ENCODE data around the gene FHL3. TPM values are rescaled to one million over a fixed set of nuclear protein-coding genes. Genes with fewer than 3 reads are reported as not detected.
"Not testable (repeated sequence)": the region's sequence is repeated elsewhere in the genome, so short reads cannot be mapped to it uniquely, and the experiment has no call there.

FHL3 gene
- total and polyA plus RNA-seq, 4 donors: 29.9 to 67.9 (median 48.2) TPM

GRCh38 chr1:38037221-38037939 lies 32.1 kb upstream of the FHL3 start:
- Histone ChIP-seq H3K4me3 (ENCODE audit: low read length in 2 of 2) (no peak overlapping the region), H3K27me3 (ENCODE audit: control insufficient read depth in 1 of 2, insufficient read depth in 2 of 2, low read length in 1 of 2) (no peaks in the 10 kb centered on the region), H3K36me3 (ENCODE audit: control insufficient read depth in 1 of 2, insufficient read depth in 2 of 2, low read length in 1 of 2) (no peaks in the 10 kb centered on the region), H3K27ac (ENCODE audit: low read depth in 1 of 2, low read length in 2 of 2) (no peak overlapping the region), H3K4me1 (ENCODE audit: control insufficient read depth in 1 of 2, insufficient read depth in 2 of 2, low read length in 2 of 2) (no peaks in the 10 kb centered on the region), H3K9me3 (ENCODE audit: control insufficient read depth, low read length) (no peaks in the 10 kb centered on the region)
- DNase-seq (no peak), ATAC-seq (ENCODE audit: low FRiP score) (no peak)
- intact Hi-C loops (cut with DNase I): no loop called here
- 69 to 71% methylated on average over 5 of the region's 5 CpGs for WGBS, 2 donors

DNA sequence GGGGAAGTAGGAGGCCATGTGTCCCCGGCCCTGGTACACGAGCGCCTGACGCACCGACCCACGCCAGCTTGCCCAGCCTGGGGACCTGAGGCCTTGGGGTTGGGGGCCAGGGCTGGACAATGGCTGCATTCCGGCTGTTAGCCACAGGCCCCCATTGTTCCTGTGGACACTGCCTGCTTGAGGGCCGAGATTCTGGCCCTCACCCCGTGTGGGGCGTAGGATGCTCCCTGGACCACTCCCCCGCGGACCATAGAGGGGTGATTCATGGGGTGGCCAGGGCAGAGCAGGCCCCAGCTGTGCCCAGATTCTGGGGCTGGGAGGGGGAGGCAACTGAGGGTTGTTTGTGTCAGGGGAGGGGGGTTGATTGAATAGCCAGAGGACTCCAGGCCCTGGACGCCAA lies 29.6 kb upstream of the FHL3 start:
- ATAC-seq (ENCODE audit: low FRiP score): peak; percentile 16
- H3K9me3 ChIP-seq (ENCODE audit: control insufficient read depth, low read length): no peaks in the 10 kb centered on the region
- H3K4me1 ChIP-seq (ENCODE audit: control insufficient read depth in 1 of 2, insufficient read depth in 2 of 2, low read length in 2 of 2): no peaks in the 10 kb centered on the region
- DNase-seq: no peak
- H3K27ac ChIP-seq (ENCODE audit: low read depth in 1 of 2, low read length in 2 of 2): no peak overlapping the region
- H3K36me3 ChIP-seq (ENCODE audit: control insufficient read depth in 1 of 2, insufficient read depth in 2 of 2, low read length in 1 of 2): no peaks in the 10 kb centered on the region
- H3K27me3 ChIP-seq (ENCODE audit: control insufficient read depth in 1 of 2, insufficient read depth in 2 of 2, low read length in 1 of 2): no peaks in the 10 kb centered on the region
- intact Hi-C loops (cut with DNase I): no loop called here
- no peak overlapping the region for H3K4me3 ChIP-seq (ENCODE audit: low read length in 2 of 2)
- 94% methylated on average over 13 of the region's 13 CpGs for WGBS, 2 donors

GRCh38 chr1:38032992-38033391 lies 27.7 kb upstream of the FHL3 start:
- H3K27me3 ChIP-seq (ENCODE audit: control insufficient read depth in 1 of 2, insufficient read depth in 2 of 2, low read length in 1 of 2); ATAC-seq (ENCODE audit: low FRiP score); DNase-seq; intact Hi-C loops (cut with DNase I); H3K4me3 ChIP-seq (ENCODE audit: low read length in 2 of 2); H3K4me1 ChIP-seq (ENCODE audit: control insufficient read depth in 1 of 2, insufficient read depth in 2 of 2, low read length in 2 of 2); H3K9me3 ChIP-seq (ENCODE audit: control insufficient read depth, low read length); H3K27ac ChIP-seq (ENCODE audit: low read depth in 1 of 2, low read length in 2 of 2); H3K36me3 ChIP-seq (ENCODE audit: control insufficient read depth in 1 of 2, insufficient read depth in 2 of 2, low read length in 1 of 2): not testable (repeated sequence)
- WGBS, 2 donors: 91 to 92% methylated on average over 2 of the region's 2 CpGs

DNA sequence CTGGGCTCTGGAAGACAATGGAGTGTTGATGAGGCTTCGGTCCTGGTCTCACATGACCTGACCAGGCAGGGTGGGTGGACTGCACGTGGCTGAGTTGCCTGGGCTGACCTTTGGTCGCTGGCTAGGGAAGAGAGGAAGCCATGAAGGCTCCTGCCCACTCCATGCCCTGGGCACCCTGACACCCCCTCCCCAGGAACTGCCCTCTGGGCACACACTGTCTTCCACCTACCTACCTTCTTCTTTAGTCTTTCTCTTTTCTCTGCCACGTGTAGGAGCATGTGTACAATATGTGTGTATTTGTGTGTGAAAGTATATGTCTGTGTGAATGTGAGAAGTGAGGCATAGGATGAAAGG lies 26.2 kb upstream of the FHL3 start:
- WGBS, 2 donors: 65 to 74% methylated on average over 4 of the region's 4 CpGs
- no peaks in the 10 kb centered on the region for H3K27me3 ChIP-seq (ENCODE audit: control insufficient read depth in 1 of 2, insufficient read depth in 2 of 2, low read length in 1 of 2)
- H3K27ac ChIP-seq (ENCODE audit: low read depth in 1 of 2, low read length in 2 of 2): no peak overlapping the region
- no peaks in the 10 kb centered on the region for H3K36me3 ChIP-seq (ENCODE audit: control insufficient read depth in 1 of 2, insufficient read depth in 2 of 2, low read length in 1 of 2)
- no peak overlapping the region for H3K4me3 ChIP-seq (ENCODE audit: low read length in 2 of 2)
- H3K4me1 ChIP-seq (ENCODE audit: control insufficient read depth in 1 of 2, insufficient read depth in 2 of 2, low read length in 2 of 2): no peaks in the 10 kb centered on the region
- no peaks in the 10 kb centered on the region for H3K9me3 ChIP-seq (ENCODE audit: control insufficient read depth, low read length)
- DNase-seq (no peak), ATAC-seq (ENCODE audit: low FRiP score) (no peak)
- intact Hi-C loops (cut with DNase I): no loop called here

- Histone ChIP-seq H3K4me1 (ENCODE audit: control insufficient read depth in 1 of 2, insufficient read depth in 2 of 2, low read length in 2 of 2) (no peaks in the 10 kb centered on the region), H3K36me3 (ENCODE audit: control insufficient read depth in 1 of 2, insufficient read depth in 2 of 2, low read length in 1 of 2) (no peaks in the 10 kb centered on the region), H3K9me3 (ENCODE audit: control insufficient read depth, low read length) (no peaks in the 10 kb centered on the region), H3K4me3 (ENCODE audit: low read length in 2 of 2) (no peak overlapping the region), H3K27me3 (ENCODE audit: control insufficient read depth in 1 of 2, insufficient read depth in 2 of 2, low read length in 1 of 2) (no peaks in the 10 kb centered on the region), H3K27ac (ENCODE audit: low read depth in 1 of 2, low read length in 2 of 2) (no peak overlapping the region)
- ATAC-seq (ENCODE audit: low FRiP score) (no peak), DNase-seq (no peak)
- intact Hi-C loops (cut with DNase I): no loop called here
- WGBS, 2 donors: 79 to 82% methylated on average over 17 of the region's 17 CpGs
Measured at GRCh38 chr1:38030596-38031512, 25.5 kb upstream of the FHL3 start.

DNA sequence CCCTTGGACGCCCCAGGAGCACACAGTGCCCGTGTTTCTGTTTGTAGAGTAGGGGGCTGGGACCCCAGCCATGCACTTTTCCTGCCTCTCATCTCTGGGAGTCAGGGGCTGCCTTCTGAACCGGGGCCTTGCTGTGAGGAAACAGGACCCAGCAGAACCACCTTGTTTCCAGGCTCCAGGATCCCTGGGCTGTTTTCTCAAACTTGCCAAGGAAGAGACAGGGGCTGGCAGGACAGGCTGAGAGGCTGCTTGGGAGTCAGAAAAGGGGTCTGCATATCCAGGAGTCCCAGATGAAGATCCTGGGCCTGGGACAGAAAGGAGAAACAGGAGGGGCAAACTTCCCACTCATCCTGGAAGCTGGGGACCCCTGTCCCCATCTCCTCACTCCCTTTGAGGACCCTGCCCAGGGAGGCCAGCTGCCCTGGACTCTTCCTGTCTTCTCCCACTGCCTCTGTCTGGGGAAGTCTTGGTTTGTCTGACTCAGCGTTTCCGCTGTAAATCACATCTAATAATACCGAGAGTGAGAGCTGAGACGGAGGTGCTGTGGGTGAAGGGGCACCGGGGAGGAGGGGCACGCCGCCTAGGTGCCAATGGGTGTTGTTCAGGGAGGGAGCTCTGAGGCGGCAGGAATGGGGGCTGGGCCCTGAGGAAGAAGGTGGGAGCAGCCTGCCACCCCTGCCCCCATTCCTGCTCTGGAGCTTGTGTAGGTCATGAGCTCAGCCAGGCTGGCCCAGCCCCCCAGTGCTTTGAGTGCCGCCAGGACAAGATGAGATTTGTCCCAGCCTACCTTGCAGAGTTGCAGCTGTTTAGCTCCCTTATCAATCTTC lies 24.6 kb upstream of the FHL3 start:
- Histone ChIP-seq H3K36me3 (ENCODE audit: control insufficient read depth in 1 of 2, insufficient read depth in 2 of 2, low read length in 1 of 2) (peaks cover 2 to 5% of the 10 kb centered on the region in 2 donors), H3K4me3 (ENCODE audit: low read length in 2 of 2) (no peak overlapping the region), H3K27ac (ENCODE audit: low read depth in 1 of 2, low read length in 2 of 2) (no peak overlapping the region), H3K9me3 (ENCODE audit: control insufficient read depth, low read length) (no peaks in the 10 kb centered on the region), H3K27me3 (ENCODE audit: control insufficient read depth in 1 of 2, insufficient read depth in 2 of 2, low read length in 1 of 2) (no peaks in the 10 kb centered on the region), H3K4me1 (ENCODE audit: control insufficient read depth in 1 of 2, insufficient read depth in 2 of 2, low read length in 2 of 2) (no peaks in the 10 kb centered on the region)
- ATAC-seq (ENCODE audit: low FRiP score): peak; percentile 24
- 17 to 19% methylated on average over 11 to 12 of the region's 12 CpGs for WGBS, 2 donors
- intact Hi-C loops (cut with DNase I): loop anchor here in 1 of 2 donors (10.0 kb wide), 1 partner anchor 805 kb away; no protein-coding TSS in a partner anchor
- DNase-seq: peak in 1 of 2 donors; percentile 38

DNA sequence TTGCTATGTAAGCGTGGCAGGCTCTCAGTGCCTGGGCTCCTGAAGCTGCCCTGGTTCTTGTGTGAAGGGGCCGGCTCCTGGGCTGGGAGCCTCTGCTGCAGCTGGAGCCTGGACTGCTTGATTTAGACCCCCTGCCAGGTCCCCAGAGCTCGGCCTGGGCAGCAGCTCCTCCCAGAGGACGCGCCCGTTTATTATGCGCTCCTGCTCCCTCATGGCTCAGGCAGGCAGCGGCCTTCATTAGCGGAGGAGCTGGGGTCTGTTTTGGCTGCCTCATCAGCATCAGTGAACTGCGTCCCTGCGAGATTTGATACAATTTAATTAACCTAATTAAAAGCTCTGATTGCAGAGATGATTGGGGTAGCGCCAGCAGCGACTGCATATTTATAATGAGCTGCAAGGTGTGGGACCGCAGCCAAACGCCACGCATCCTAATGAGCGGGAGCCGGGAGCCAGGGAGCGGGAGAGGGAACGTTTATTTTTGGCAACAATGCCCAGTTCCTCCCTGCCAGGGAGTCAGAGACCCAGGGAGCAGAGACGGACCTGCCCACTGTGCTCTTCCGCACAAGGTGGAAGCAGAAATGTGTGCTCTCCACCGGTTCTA lies 23.9 kb upstream of the FHL3 start:
- intact Hi-C loops (cut with DNase I): loop anchor here in 1 of 2 donors (10.0 kb wide), 1 partner anchor 806 kb away; no protein-coding TSS in a partner anchor
- Histone ChIP-seq H3K36me3 (ENCODE audit: control insufficient read depth in 1 of 2, insufficient read depth in 2 of 2, low read length in 1 of 2) (peaks cover 3 to 6% of the 10 kb centered on the region in 2 donors), H3K4me3 (ENCODE audit: low read length in 2 of 2) (no peak overlapping the region), H3K27me3 (ENCODE audit: control insufficient read depth in 1 of 2, insufficient read depth in 2 of 2, low read length in 1 of 2) (no peaks in the 10 kb centered on the region), H3K4me1 (ENCODE audit: control insufficient read depth in 1 of 2, insufficient read depth in 2 of 2, low read length in 2 of 2) (no peaks in the 10 kb centered on the region), H3K9me3 (ENCODE audit: control insufficient read depth, low read length) (no peaks in the 10 kb centered on the region), H3K27ac (ENCODE audit: low read depth in 1 of 2, low read length in 2 of 2) (no peak overlapping the region)
- ATAC-seq (ENCODE audit: low FRiP score) (no peak), DNase-seq (no peak)
- 9 to 12% methylated on average over 23 of the region's 23 CpGs for WGBS, 2 donors

- H3K27ac ChIP-seq (ENCODE audit: low read depth in 1 of 2, low read length in 2 of 2): no peak overlapping the region
- 59 to 63% methylated on average over 2 of the region's 2 CpGs for WGBS, 2 donors
- H3K36me3 ChIP-seq (ENCODE audit: control insufficient read depth in 1 of 2, insufficient read depth in 2 of 2, low read length in 1 of 2): peaks cover 3 to 6% of the 10 kb centered on the region in 2 donors
- no peaks in the 10 kb centered on the region for H3K9me3 ChIP-seq (ENCODE audit: control insufficient read depth, low read length)
- no peaks in the 10 kb centered on the region for H3K4me1 ChIP-seq (ENCODE audit: control insufficient read depth in 1 of 2, insufficient read depth in 2 of 2, low read length in 2 of 2)
- DNase-seq (no peak), ATAC-seq (ENCODE audit: low FRiP score) (no peak)
- no peak overlapping the region for H3K4me3 ChIP-seq (ENCODE audit: low read length in 2 of 2)
- no peaks in the 10 kb centered on the region for H3K27me3 ChIP-seq (ENCODE audit: control insufficient read depth in 1 of 2, insufficient read depth in 2 of 2, low read length in 1 of 2)
- intact Hi-C loops (cut with DNase I): loop anchor here in 1 of 2 donors (10.0 kb wide), 1 partner anchor 806 kb away; no protein-coding TSS in a partner anchor
Measured at GRCh38 chr1:38028671-38029070, 23.4 kb upstream of the FHL3 start.

Data from aorta (tissue), 5 donors.